PC-9 (cell line): Measurements from ENCODE around the gene ADGRG7.

Experiments
- EZH2 ChIP-seq: fragments of 200-600 bp; sonication (generic); IDR thresholded peaks from 2 replicates; pipeline ENCODE4 v1.8.0; 2017; ENCODE audit warnings: antibody characterized with exemption, low read depth
- TF ChIP-seq, protein P1 (sequence below): fragments of 200-600 bp; sonication (generic); conservative IDR thresholded peaks from 2 replicates; pipeline ENCODE4 v1.6.1; 2017; ENCODE audit warnings: mixed run types, antibody characterized with exemption, mild to moderate bottlenecking, moderate library complexity

GRCh38 chr3:100641471-100642032 lies 32.2 kb downstream of the ADGRG7 start:
- TF ChIP-seq, protein P1, sequence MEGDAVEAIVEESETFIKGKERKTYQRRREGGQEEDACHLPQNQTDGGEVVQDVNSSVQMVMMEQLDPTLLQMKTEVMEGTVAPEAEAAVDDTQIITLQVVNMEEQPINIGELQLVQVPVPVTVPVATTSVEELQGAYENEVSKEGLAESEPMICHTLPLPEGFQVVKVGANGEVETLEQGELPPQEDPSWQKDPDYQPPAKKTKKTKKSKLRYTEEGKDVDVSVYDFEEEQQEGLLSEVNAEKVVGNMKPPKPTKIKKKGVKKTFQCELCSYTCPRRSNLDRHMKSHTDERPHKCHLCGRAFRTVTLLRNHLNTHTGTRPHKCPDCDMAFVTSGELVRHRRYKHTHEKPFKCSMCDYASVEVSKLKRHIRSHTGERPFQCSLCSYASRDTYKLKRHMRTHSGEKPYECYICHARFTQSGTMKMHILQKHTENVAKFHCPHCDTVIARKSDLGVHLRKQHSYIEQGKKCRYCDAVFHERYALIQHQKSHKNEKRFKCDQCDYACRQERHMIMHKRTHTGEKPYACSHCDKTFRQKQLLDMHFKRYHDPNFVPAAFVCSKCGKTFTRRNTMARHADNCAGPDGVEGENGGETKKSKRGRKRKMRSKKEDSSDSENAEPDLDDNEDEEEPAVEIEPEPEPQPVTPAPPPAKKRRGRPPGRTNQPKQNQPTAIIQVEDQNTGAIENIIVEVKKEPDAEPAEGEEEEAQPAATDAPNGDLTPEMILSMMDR: no peak
- no peak for TF ChIP-seq EZH2
